Activated CD4-positive, alpha-beta T cell treated with anti-CD3 and anti-CD28 coated beads, Interleukin-2, amount 50 U/mL, for 4 hours (primary cell): Measurements from ENCODE around the gene MAEA.

Experiments used
- DNase-seq, 2 experiments: peaks; one replicate each; pipeline ENCODE4 v3.0.0-alpha.2; 2020

Gene MAEA

DNA sequence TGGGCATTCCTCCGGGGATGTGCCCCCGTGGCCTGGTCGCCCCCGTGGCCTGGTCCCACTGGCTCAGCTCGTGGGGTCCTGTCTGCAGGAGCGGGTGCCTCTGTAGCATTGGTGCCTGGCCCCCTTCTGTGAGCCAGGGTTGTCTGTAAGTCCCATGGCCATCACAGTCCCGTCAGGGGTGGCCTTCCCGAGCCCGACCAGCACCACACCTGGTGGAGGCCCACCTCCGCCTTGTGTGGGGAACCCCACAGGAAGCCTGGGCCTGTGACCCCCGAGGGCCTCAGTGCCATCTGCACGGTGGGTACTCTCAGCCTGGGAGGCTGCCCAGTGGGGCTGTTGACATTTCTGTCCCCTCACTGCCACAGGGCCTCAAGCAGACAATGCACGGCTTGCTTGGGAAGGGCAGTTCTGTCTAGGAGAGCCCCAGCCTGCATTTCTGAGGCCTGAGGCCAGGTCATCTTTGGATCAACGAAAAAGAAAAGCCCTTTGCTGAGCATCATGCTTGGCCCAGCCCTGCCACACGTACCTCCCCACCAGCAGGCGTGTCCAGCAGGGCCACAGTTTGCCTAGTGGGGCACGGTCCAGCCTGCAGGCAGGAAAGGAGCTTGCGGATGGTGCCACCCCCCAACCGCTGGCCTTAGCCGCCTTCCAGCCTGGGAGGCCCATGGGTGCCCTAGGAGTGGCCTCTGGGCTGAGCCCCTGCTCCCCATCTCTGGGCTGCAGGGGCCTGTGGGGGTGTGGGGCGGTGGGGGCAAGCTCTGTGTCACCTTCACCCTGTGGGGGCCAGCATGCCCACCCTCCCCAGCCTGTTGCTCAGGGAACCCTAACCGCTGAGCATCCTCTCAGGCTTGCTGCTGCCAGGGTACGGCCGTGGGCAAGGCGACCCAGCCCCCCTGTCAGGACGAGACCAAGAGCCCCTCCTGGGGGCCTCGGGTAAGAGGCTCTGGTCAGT, 93.4 kb downstream of the MAEA start:
- no peak for DNase-seq

DNA sequence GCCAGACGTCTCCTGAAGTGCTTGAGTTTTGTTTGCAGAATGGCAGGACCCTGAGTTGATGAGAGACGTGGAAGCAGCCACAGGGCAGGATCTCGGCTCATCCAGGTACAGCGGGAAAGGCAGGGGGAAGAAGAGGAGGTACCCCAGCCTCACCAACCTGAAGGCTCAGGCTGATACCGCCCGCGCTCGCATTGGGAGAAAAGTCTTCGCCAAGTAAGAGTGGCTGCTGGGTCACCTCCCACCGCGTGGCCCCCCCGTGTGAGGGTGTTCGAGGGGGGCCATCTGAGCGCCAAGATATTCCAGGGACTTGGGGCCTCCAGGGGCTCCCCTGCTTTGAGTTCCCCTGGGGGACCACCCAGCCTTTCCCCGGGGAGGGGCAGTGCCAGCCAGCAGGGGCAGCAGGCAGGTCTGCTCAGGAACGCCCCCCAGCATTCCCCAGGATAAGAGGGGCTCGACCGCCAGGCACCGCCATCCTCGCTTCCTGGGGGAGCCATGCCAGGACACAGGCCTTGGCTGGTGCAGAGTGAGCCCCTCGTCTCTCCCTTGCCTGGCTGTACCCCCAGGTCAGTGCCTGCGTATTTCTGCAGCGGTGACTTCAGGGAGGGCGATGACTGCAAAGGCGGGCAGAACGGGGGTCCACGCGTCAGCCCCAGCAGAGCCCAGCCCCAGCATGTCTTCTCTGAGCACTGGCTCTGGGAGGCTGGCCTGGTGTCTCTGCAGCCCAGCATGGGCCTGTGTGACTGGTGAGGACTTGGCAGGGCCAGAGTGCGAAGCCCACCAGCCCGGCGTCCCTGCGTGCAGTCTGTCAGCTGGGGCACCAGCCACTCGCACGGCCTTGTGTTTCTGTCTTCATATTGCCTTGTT, 94.3 kb downstream of the MAEA start:
- DNase-seq, result no peak

GRCh38 chr4:1384675-1385372, 95.1 kb downstream of the MAEA start:
- no peak for DNase-seq

- no peak for DNase-seq
These were observed 96.0 kb downstream of the MAEA start for GRCh38 chr4:1385373-1386340.
